Measurements from ENCODE around the gene CHPT1. TPM values are rescaled to one million over a fixed set of nuclear protein-coding genes. Genes with fewer than 3 reads are reported as not detected.

The CHPT1 gene
- polyA plus RNA-seq, 1 experiment: 21.2 TPM

GRCh38 chr12:101746661-101747060, 49.2 kb downstream of the CHPT1 start:
- no peak overlapping the region for H3K4me3 ChIP-seq (ENCODE audit: low read depth, low read length)
- no peaks in the 10 kb centered on the region for H3K27me3 ChIP-seq (ENCODE audit: control insufficient read depth, insufficient read depth, low read length)
- DNase-seq (ENCODE audit: low read depth): no peak
- H3K36me3 ChIP-seq (ENCODE audit: control insufficient read depth, insufficient read depth, low read length): peaks cover 13% of the 10 kb centered on the region
- no peak for TF ChIP-seq CTCF (IDR thresholded peaks at IDR 0.05; ENCODE audit: insufficient read depth, low read depth, low read length)
- POLR2A ChIA-PET: no interaction called here
- CTCF ChIA-PET: interaction anchor here (0.6 to 1.6 kb wide), 5 partner anchors 8 to 203 kb away, joined by 3 to 7 read pairs (median 4); no protein-coding TSS in a partner anchor

GRCh38 chr12:101747697-101748096, 50.3 kb downstream of the CHPT1 start:
- CTCF ChIA-PET: interaction anchor here (1.2 kb wide), 1 partner anchor 84 kb away, joined by 3 read pairs; no protein-coding TSS in a partner anchor
- Histone ChIP-seq H3K4me3 (ENCODE audit: low read depth, low read length) (no peak overlapping the region), H3K36me3 (ENCODE audit: control insufficient read depth, insufficient read depth, low read length) (peaks cover 13% of the 10 kb centered on the region), H3K27me3 (ENCODE audit: control insufficient read depth, insufficient read depth, low read length) (no peaks in the 10 kb centered on the region)
- DNase-seq (ENCODE audit: low read depth): no peak
- POLR2A ChIA-PET: no interaction called here
- TF ChIP-seq CTCF (IDR thresholded peaks at IDR 0.05; ENCODE audit: insufficient read depth, low read depth, low read length): no peak

- H3K4me3 ChIP-seq (ENCODE audit: low read depth, low read length): no peak overlapping the region
- no peak for DNase-seq (ENCODE audit: low read depth)
- no peak for TF ChIP-seq CTCF (IDR thresholded peaks at IDR 0.05; ENCODE audit: insufficient read depth, low read depth, low read length)
- CTCF ChIA-PET: interaction anchor here (0.7 kb wide), 1 partner anchor 11 kb away, joined by 3 read pairs; no protein-coding TSS in a partner anchor
- peaks cover 11% of the 10 kb centered on the region for H3K36me3 ChIP-seq (ENCODE audit: control insufficient read depth, insufficient read depth, low read length)
- H3K27me3 ChIP-seq (ENCODE audit: control insufficient read depth, insufficient read depth, low read length): no peaks in the 10 kb centered on the region
- POLR2A ChIA-PET: no interaction called here
These were observed 51.5 kb downstream of the CHPT1 start for GRCh38 chr12:101748907-101749306.

- peaks cover 6% of the 10 kb centered on the region; the same call in 1 of the 2 replicates for H3K36me3 ChIP-seq (ENCODE audit: control insufficient read depth, insufficient read depth, low read length)
- no peak for TF ChIP-seq CTCF (IDR thresholded peaks at IDR 0.05; ENCODE audit: insufficient read depth, low read depth, low read length)
- no peak for DNase-seq (ENCODE audit: low read depth)
- ChIA-PET CTCF (no interaction called here), POLR2A (no interaction called here)
- H3K27me3 ChIP-seq (ENCODE audit: control insufficient read depth, insufficient read depth, low read length): no peaks in the 10 kb centered on the region
- H3K4me3 ChIP-seq (ENCODE audit: low read depth, low read length): no peak overlapping the region
These were observed 52.2 kb downstream of the CHPT1 start for GRCh38 chr12:101749657-101750056.

GRCh38 chr12:101750152-101750551, 52.7 kb downstream of the CHPT1 start:
- H3K4me3 ChIP-seq (ENCODE audit: low read depth, low read length): no peak overlapping the region
- peaks cover 5% of the 10 kb centered on the region; the same call in 1 of the 2 replicates for H3K36me3 ChIP-seq (ENCODE audit: control insufficient read depth, insufficient read depth, low read length)
- TF ChIP-seq CTCF (IDR thresholded peaks at IDR 0.05; ENCODE audit: insufficient read depth, low read depth, low read length): no peak
- ChIA-PET POLR2A (no interaction called here), CTCF (no interaction called here)
- no peaks in the 10 kb centered on the region for H3K27me3 ChIP-seq (ENCODE audit: control insufficient read depth, insufficient read depth, low read length)
- no peak for DNase-seq (ENCODE audit: low read depth)

Data from BJ (cell line).